SK-N-SH (cell line): ENCODE measurements around the gene THAP7. TPM values are rescaled to one million over a fixed set of nuclear protein-coding genes. Genes with fewer than 3 reads are reported as not detected.
A peak's percentile ranks its signal among the peaks of the same experiment; 100 is the strongest.

Experiments
- CTCF ChIA-PET: fragments of 300-600, 350-600 bp; formaldehyde crosslinking; extraction: SDS; loops from one replicate; lab custom pipeline; 2021; lab: Yijun Ruan, JAX
- POLR2A ChIA-PET: fragments of 350-600 bp; sonication (Branson Sonifier 250); formaldehyde crosslinking; extraction: SDS; loops from one replicate; lab custom pipeline; 2020; ENCODE audit warnings: antibody characterized with exemption, inconsistent platforms; lab: Yijun Ruan, JAX
- DNase-seq: peaks from one replicate; pipeline ENCODE4 v3.0.0; 2012
- H2AFZ ChIP-seq: fragments of 200-600 bp; sonication (generic); 2 replicates; pipeline ENCODE4 v1.8.1; 2016; ENCODE audit warnings: antibody characterized with exemption, mild to moderate bottlenecking, low read depth
- H3F3A ChIP-seq: fragments of 200-600 bp; sonication (generic); replicated peaks from 2 replicates; pipeline ENCODE3; 2016; ENCODE audit warnings: antibody characterized with exemption, mild to moderate bottlenecking; ENCODE audit not compliant: insufficient read depth
- H3K27ac ChIP-seq, 2 experiments: fragments of 200-500 bp in 1 of 2; fragments of 200-600 bp in 1 of 2; sonication (Bioruptor generic) in 1 of 2; sonication (generic), shearing (Covaris generic) in 1 of 2; 2 replicates each; pipeline versions ENCODE4 v1.5.1 to v1.6.1; 2014 to 2016; ENCODE audit warnings: low read depth in 2 of 2, inconsistent platforms in 1 of 2, low read length in 1 of 2, mild to moderate bottlenecking in 1 of 2, mixed read lengths in 1 of 2
- H3K27me3 ChIP-seq: fragments of 200-600 bp; sonication (generic), shearing (Covaris generic); 2 replicates; pipeline ENCODE4 v1.6.1; 2016; ENCODE audit warnings: mixed run types; ENCODE audit not compliant: insufficient read depth
- H3K36me3 ChIP-seq, 2 experiments: fragments of 200-500 bp in 1 of 2; fragments of 200-600 bp in 1 of 2; sonication (Bioruptor generic) in 1 of 2; sonication (generic) in 1 of 2; replicated peaks in 1 of 2; 2 replicates each; pipeline versions ENCODE3 to v1.5.1; 2014 to 2016; ENCODE audit warnings: low read length in 1 of 2, mild to moderate bottlenecking in 1 of 2; ENCODE audit not compliant: insufficient read depth in 2 of 2, control insufficient read depth in 1 of 2
- H3K4me1 ChIP-seq, 2 experiments: fragments of 200-500 bp in 1 of 2; fragments of 200-600 bp in 1 of 2; sonication (Bioruptor generic) in 1 of 2; sonication (generic), shearing (Covaris generic) in 1 of 2; 2 replicates each; pipeline versions ENCODE4 v1.5.1 to v1.6.1; 2014 to 2016; ENCODE audit warnings: low read depth in 1 of 2, low read length in 1 of 2, mixed run types in 1 of 2; ENCODE audit not compliant: insufficient read depth in 2 of 2, control insufficient read depth in 1 of 2
- H3K4me2 ChIP-seq: fragments of 200-600 bp; sonication (generic), shearing (Covaris generic); 2 replicates; pipeline ENCODE4 v1.6.1; 2017; ENCODE audit warnings: mixed run types
- H3K4me3 ChIP-seq, 2 experiments: fragments of 200-500 bp in 1 of 2; fragments of 200-600 bp in 1 of 2; sonication (Bioruptor generic) in 1 of 2; sonication (generic), shearing (Covaris generic) in 1 of 2; 2 replicates each; pipeline versions ENCODE4 v1.5.1 to v1.8.1; 2014 to 2016; ENCODE audit warnings: low read depth in 2 of 2, inconsistent platforms in 1 of 2, low read length in 1 of 2, mild to moderate bottlenecking in 1 of 2, mixed read lengths in 1 of 2, moderate library complexity in 1 of 2
- H3K79me2 ChIP-seq: fragments of 200-600 bp; sonication (generic); 2 replicates; pipeline ENCODE4 v1.8.1; 2017; ENCODE audit warnings: mild to moderate bottlenecking; ENCODE audit not compliant: insufficient read depth
- H3K9ac ChIP-seq: fragments of 200-600 bp; sonication (generic); 2 replicates; pipeline ENCODE4 v1.6.1; 2017; ENCODE audit warnings: mixed run types
- H3K9me2 ChIP-seq: fragments of 200-600 bp; sonication (generic); 2 replicates; pipeline ENCODE4 v1.6.1; 2017; ENCODE audit warnings: mixed run types
- H3K9me3 ChIP-seq: fragments of 200-600 bp; sonication (generic); 2 replicates; pipeline ENCODE4 v1.6.1; 2017; ENCODE audit warnings: mixed run types, mild to moderate bottlenecking, moderate library complexity
- H4K20me1 ChIP-seq: fragments of 200-600 bp; sonication (generic); 2 replicates; pipeline ENCODE4 v1.6.1; 2017; ENCODE audit warnings: mild to moderate bottlenecking, mixed run types; ENCODE audit not compliant: insufficient read depth
- CHD2 ChIP-seq: fragments of 150-350 bp; IDR thresholded peaks from 2 replicates; pipeline ENCODE4 v1.6.1; 2018; ENCODE audit warnings: low read length; ENCODE audit not compliant: partially characterized antibody
- EZH2phosphoT487 ChIP-seq: fragments of 200-600 bp; sonication (generic); IDR thresholded peaks from 2 replicates; pipeline ENCODE4 v1.6.1; 2017; ENCODE audit warnings: low read depth, mixed run types, mild to moderate bottlenecking, antibody characterized with exemption, moderate library complexity, borderline replicate concordance
- FOSL2 ChIP-seq: IDR thresholded peaks from 2 replicates; pipeline ENCODE4 v1.4.0; 2012; ENCODE audit warnings: low read depth, mild to moderate bottlenecking, moderate library complexity, borderline replicate concordance
- GABPA ChIP-seq: IDR thresholded peaks from 2 replicates; pipeline ENCODE4 v1.4.0; 2012; ENCODE audit warnings: low read depth, mild to moderate bottlenecking
- MXI1 ChIP-seq: IDR thresholded peaks from 2 replicates; pipeline ENCODE4 v1.6.1; 2012; ENCODE audit warnings: mild to moderate bottlenecking, low read depth, low read length, improper control_type of control experiment
- NFIC ChIP-seq: IDR thresholded peaks from 2 replicates; pipeline ENCODE4 v1.4.0; 2012; ENCODE audit warnings: borderline replicate concordance
- RXRA ChIP-seq: IDR thresholded peaks from 2 replicates; pipeline ENCODE4 v1.4.0; 2012; ENCODE audit warnings: low read depth, mild to moderate bottlenecking, borderline replicate concordance
- SIN3A ChIP-seq: IDR thresholded peaks from 2 replicates; pipeline ENCODE4 v1.6.1; 2012; ENCODE audit warnings: low read depth, mild to moderate bottlenecking, low read length, moderate library complexity, borderline replicate concordance
- TCF12 ChIP-seq: IDR thresholded peaks from 2 replicates; pipeline ENCODE4 v1.4.0; 2012
- USF1 ChIP-seq: IDR thresholded peaks from 2 replicates; pipeline ENCODE4 v1.4.0; 2012; ENCODE audit warnings: low read depth, borderline replicate concordance
- WGBS: methylation state at CpG from one replicate; pipeline ENCODE4 v1.1.6; 2017; ENCODE audit warnings: low lambda C conversion rate; 5-methylcytosine and 5-hydroxymethylcytosine counted together
- polyA plus RNA-seq, 3 experiments: library from polyadenylated mRNA; depleted of rRNA; stranded (reverse); fragments of >200 nt; gene quantifications; 2 replicates each; pipeline ENCODE4 v1.2.3, GENCODE V29; 2012
- TF ChIP-seq, protein P1 (sequence below): IDR thresholded peaks from 2 replicates; pipeline ENCODE4; 2012
- TF ChIP-seq, protein P2 (sequence below): fragments of 150-350 bp; IDR thresholded peaks from 2 replicates; pipeline ENCODE4 v1.6.1; 2016; ENCODE audit warnings: mild to moderate bottlenecking, low read depth, low read length

Gene THAP7
- polyA plus RNA-seq, 1 of the 3 experiments (the other 2 are of a cell fraction) = 32.0 TPM

GRCh38 chr22:21045585-21046294 is 43.8 kb upstream of the THAP7 start, which contains the start of gene LRRC74B:
Gene LRRC74B (plus strand): TSS chr22:21045946. CDS start chr22:21045987, 41 bp downstream.
- 9% methylated on average over 26 of the region's 47 CpGs for WGBS
- ChIA-PET POLR2A (interaction anchor here (0.6 to 2.6 kb wide), 5 partner anchors 25 to 63 kb away, joined by 3 to 11 read pairs (median 6); partner anchors contain the start of genes LZTR1, P2RX6 and THAP7), CTCF (interaction anchor here (0.6 to 1.3 kb wide), 3 partner anchors 24 to 129 kb away, joined by 3 to 4 read pairs (median 3); partner anchors contain the start of gene THAP7)
- no peaks in the 10 kb centered on the region for H3K36me3 ChIP-seq
- peak within 1 kb of the TSS; percentile 96 for H2AFZ ChIP-seq
- H3K4me3 ChIP-seq = peak within 1 kb of the TSS; percentile 60 to 65
- no peaks in the 10 kb centered on the region for H4K20me1 ChIP-seq
- H3K9me3 ChIP-seq = no peaks in the 10 kb centered on the region
- peak within 1 kb of the TSS; percentile 73 to 88 for H3K27ac ChIP-seq
- peak within 1 kb of the TSS; percentile 91 for H3K4me2 ChIP-seq
- H3K9me2 ChIP-seq = no peaks in the 10 kb centered on the region
- TF ChIP-seq EZH2phosphoT487 (no peak), RXRA (no peak), CHD2 (peak; percentile 41), MXI1 (peak; percentile 99), SIN3A (peak; percentile 66; the same call in 1 of the 2 replicates), GABPA (peak; percentile 14; the same call in 1 of the 2 replicates)
- TF ChIP-seq, protein P1, sequence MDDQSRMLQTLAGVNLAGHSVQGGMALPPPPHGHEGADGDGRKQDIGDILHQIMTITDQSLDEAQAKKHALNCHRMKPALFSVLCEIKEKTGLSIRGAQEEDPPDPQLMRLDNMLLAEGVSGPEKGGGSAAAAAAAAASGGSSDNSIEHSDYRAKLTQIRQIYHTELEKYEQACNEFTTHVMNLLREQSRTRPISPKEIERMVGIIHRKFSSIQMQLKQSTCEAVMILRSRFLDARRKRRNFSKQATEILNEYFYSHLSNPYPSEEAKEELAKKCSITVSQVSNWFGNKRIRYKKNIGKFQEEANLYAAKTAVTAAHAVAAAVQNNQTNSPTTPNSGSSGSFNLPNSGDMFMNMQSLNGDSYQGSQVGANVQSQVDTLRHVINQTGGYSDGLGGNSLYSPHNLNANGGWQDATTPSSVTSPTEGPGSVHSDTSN = peak; percentile 99
- TF ChIP-seq, protein P2, sequence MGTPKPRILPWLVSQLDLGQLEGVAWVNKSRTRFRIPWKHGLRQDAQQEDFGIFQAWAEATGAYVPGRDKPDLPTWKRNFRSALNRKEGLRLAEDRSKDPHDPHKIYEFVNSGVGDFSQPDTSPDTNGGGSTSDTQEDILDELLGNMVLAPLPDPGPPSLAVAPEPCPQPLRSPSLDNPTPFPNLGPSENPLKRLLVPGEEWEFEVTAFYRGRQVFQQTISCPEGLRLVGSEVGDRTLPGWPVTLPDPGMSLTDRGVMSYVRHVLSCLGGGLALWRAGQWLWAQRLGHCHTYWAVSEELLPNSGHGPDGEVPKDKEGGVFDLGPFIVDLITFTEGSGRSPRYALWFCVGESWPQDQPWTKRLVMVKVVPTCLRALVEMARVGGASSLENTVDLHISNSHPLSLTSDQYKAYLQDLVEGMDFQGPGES = peak; percentile 74
- TF ChIP-seq, all 33 proteins: peak for 6
- H3K9ac ChIP-seq = peak within 1 kb of the TSS; percentile 59
- no peaks in the 10 kb centered on the region for H3K27me3 ChIP-seq
- H3F3A ChIP-seq = peaks cover 6% of the 10 kb centered on the region
- no peaks in the 10 kb centered on the region for H3K79me2 ChIP-seq
- DNase-seq = peak; percentile 97
- H3K4me1 ChIP-seq = peaks cover 9 to 36% of the 10 kb centered on the region in 2 experiments; a peak in 3 of 4 replicates

GRCh38 chr22:21044931-21045584 is 43.1 kb upstream of the THAP7 start:
- Histone ChIP-seq H4K20me1 (no peaks in the 10 kb centered on the region), H3K27ac (peak overlapping the region; percentile 73 to 88)
- peak; percentile 27; the same call in 1 of the 2 replicates for TF ChIP-seq NFIC
- TF ChIP-seq, protein P1 = peak; percentile 15; the same call in 1 of the 2 replicates
- TF ChIP-seq USF1 = no peak
- peak; percentile 53 for TF ChIP-seq FOSL2
- TF ChIP-seq TCF12 = peak; percentile 57
- TF ChIP-seq, all 33 proteins: peak for 4
- Histone ChIP-seq H3K36me3 (no peaks in the 10 kb centered on the region), H3K27me3 (no peaks in the 10 kb centered on the region), H3K9me3 (no peaks in the 10 kb centered on the region), H3K79me2 (no peaks in the 10 kb centered on the region), H3K4me3 (peak overlapping the region; percentile 60 to 65), H3K4me2 (peak overlapping the region; percentile 91), H3K9me2 (no peaks in the 10 kb centered on the region), H3K4me1 (peaks cover 9 to 36% of the 10 kb centered on the region in 2 experiments; a peak in 3 of 4 replicates), H2AFZ (peak overlapping the region; percentile 96), H3F3A (peaks cover 6% of the 10 kb centered on the region), H3K9ac (peak overlapping the region; percentile 59; the same call in 1 of the 2 replicates)
- POLR2A ChIA-PET = interaction anchor here (0.6 to 2.6 kb wide), 4 partner anchors 30 to 63 kb away, joined by 3 to 11 read pairs (median 7); partner anchors contain the start of genes LZTR1, P2RX6 and THAP7
- DNase-seq = peak; percentile 64
- WGBS = 13% methylated on average over 15 of the region's 15 CpGs
- CTCF ChIA-PET = interaction anchor here (0.6 to 1.1 kb wide), 2 partner anchors 23 to 59 kb away, joined by 3 to 4 read pairs; no protein-coding TSS in a partner anchor
